ENCODE data around the gene OST4.
"Not testable (repeated sequence)": the region's sequence is repeated elsewhere in the genome, so short reads cannot be mapped to it uniquely, and the experiment has no call there.

The OST4 gene

DNA sequence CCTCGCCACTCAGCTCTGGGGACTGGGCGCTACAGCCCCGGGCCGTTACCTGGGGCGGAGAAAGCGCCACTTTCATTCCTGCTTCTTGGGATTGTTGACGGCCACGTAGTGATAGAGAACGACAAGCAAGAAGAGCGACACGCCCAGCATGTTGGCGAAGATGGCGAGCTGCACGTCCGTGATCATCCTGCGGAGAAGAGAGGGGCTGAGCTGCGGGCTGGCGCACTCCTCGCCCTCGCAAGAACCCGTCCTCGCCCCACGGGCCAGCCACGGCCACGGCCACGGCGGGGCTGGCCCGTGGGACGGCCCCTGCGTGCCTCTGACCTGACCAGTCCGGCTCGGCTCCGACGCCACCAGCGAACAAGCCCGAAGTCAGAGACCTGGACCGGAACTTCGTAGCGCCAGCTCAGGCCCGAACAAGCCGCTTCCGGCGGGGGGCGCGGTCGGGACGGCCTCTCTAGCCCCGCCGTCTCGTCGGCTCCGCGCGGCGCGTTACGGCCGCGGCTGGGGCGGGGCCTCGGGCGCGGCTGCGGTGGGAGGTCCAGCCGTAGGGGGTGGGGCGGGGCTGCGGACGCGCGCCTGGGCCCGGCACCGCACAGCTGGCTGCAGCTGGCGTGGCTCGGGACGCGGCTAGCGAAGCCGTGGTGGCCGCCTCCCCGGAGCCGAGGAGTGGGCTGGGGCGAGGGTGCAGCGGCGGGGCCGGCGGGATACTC lies at the start of gene OST4:
OST4 (minus strand) TSS at position 378 of the 713 bp plus-strand sequence.
- peak; percentile 95 for ATAC-seq
- Mint-ChIP-seq H3K36me3 (peaks cover 42% of the 10 kb centered on the region), H3K4me1 (peaks cover 79% of the 10 kb centered on the region), H3K9me3 (no peaks in the 10 kb centered on the region), H3K4me3 (peak within 1 kb of the TSS; percentile 92), H3K27ac (peak within 1 kb of the TSS; percentile 94)
- peak; percentile 90 to 94 for DNase-seq (ENCODE audit: low spot score in 2 of 2)

DNA sequence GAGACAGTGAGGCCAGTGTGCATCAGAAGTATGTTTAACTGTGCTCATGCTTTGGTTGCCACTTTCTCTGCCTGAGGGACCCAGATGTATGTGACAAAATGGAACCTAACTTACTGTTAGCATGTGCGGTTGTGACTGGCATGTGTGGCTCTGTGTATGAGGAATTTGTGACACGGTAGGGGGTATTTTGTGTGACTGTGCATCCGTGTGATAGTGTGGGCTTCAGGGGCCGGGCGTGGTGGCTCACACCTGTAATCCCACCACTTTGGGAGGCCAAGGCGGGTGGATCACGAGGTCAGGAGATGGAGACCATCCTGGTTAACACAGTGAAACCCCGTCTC lies 47.8 kb upstream of the OST4 start:
- not testable (repeated sequence) for H3K27ac Mint-ChIP-seq; H3K9me3 Mint-ChIP-seq; ATAC-seq; DNase-seq (ENCODE audit: low spot score in 2 of 2); H3K36me3 Mint-ChIP-seq
- Mint-ChIP-seq H3K4me1 (peaks cover 21% of the 10 kb centered on the region), H3K4me3 (peak overlapping the region; percentile 55)

DNA sequence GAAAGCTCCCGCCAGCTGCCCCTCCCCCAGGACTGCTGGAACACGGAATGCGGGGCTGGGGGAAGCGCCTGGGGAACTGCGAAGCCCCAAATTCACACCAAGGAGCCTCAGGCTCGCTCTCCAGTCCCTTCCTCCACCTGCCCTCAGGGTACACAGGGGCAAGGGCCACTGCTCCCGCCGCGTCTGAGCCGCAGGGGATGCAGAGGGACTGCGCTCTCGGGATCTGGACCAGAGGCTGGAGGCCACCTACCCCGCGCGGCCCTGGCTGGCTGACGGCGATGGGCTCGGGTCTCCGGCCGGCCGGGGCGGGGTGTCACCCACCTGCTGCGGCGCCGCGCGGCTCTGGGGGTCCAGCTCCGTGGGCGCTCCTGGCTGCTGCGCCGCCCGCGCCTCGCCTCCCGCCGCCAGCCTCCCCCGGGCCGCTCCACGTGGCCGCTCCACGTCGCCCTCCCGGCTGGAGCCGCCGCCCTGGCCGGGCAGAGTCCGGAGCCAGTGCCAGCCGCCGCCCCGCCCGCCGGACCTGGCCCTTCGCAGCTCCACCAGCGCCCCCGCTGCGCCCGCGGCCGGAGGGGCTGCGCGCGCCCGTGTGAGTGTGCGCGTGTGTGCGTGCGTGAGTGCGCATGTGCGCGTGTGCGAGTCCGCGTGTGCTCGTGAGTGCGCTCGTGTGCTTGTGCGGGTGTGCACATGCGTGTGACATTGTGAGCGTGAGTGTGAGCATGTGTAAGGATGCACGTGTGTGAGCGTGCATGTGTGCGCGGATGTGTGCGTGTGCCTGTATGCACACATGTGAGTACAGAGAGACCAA lies 47.3 kb upstream of the OST4 start, which contains the start of gene CGREF1:
CGREF1 (minus strand) TSS at position 604 of the 805 bp plus-strand sequence. CDS start 14,762 bp downstream, outside the sequence.
- H3K36me3 Mint-ChIP-seq = no peaks in the 10 kb centered on the region
- no peak within 1 kb of the TSS for H3K27ac Mint-ChIP-seq
- peak within 1 kb of the TSS; percentile 55 for H3K4me3 Mint-ChIP-seq
- no peaks in the 10 kb centered on the region for H3K9me3 Mint-ChIP-seq
- no peak for DNase-seq (ENCODE audit: low spot score in 2 of 2)
- H3K4me1 Mint-ChIP-seq = peaks cover 16% of the 10 kb centered on the region
- peak; percentile 6 for ATAC-seq

DNA sequence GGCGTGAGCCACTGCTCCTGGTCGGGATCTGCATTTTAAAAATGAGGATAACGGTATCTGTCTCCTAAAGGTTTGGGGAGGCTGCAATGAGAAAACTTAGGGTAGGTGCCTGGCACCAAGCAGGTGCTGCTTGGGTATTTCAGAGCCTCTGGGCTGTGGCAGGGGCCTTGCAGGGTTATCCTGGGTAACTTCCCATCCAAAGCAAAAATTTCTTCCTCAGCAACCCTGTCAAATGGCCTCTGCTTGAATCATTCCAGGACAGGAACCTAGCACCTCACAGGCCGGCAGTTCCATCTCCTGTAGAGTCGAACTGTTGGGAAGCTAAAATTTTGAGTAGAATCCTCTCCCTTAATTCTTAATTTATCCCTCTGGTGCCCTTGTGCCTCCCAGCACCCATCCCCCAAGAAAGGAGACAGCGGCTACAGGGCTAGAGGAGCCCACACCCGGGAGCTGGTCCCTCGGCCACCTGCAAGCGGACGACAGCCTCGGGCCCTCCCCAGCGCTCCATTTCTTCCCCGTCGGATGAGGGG lies 46.6 kb upstream of the OST4 start:
- no peak for DNase-seq (ENCODE audit: low spot score in 2 of 2)
- Mint-ChIP-seq H3K4me1 (peaks cover 12% of the 10 kb centered on the region), H3K27ac (no peak overlapping the region), H3K4me3 (peak overlapping the region; percentile 55), H3K36me3 (no peaks in the 10 kb centered on the region), H3K9me3 (no peaks in the 10 kb centered on the region)
- no peak for ATAC-seq

DNA sequence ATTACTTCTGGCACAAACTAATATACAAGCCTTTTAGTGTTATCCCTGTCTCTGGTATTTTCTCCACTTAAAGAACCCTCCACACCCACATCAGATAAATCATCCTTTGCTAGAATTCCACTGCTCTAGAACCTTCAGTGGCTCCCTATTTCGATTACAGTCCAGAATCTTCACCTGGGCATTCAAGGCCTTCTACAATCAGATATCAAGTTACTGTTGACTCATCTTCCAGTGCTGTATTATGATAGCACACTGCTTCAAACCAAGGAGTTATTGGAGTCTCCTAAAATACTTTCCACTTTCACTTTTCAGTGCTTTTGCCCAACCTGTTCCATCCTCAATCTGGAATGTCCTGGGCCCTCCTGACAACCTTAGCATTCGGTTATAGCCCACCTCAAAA lies 44.1 kb upstream of the OST4 start:
- no peak overlapping the region for H3K4me3 Mint-ChIP-seq
- H3K9me3 Mint-ChIP-seq = no peaks in the 10 kb centered on the region
- H3K4me1 Mint-ChIP-seq = peaks cover 6% of the 10 kb centered on the region
- DNase-seq (ENCODE audit: low spot score in 2 of 2) (no peak), ATAC-seq (no peak)
- no peaks in the 10 kb centered on the region for H3K36me3 Mint-ChIP-seq
- H3K27ac Mint-ChIP-seq = no peak overlapping the region

DNA sequence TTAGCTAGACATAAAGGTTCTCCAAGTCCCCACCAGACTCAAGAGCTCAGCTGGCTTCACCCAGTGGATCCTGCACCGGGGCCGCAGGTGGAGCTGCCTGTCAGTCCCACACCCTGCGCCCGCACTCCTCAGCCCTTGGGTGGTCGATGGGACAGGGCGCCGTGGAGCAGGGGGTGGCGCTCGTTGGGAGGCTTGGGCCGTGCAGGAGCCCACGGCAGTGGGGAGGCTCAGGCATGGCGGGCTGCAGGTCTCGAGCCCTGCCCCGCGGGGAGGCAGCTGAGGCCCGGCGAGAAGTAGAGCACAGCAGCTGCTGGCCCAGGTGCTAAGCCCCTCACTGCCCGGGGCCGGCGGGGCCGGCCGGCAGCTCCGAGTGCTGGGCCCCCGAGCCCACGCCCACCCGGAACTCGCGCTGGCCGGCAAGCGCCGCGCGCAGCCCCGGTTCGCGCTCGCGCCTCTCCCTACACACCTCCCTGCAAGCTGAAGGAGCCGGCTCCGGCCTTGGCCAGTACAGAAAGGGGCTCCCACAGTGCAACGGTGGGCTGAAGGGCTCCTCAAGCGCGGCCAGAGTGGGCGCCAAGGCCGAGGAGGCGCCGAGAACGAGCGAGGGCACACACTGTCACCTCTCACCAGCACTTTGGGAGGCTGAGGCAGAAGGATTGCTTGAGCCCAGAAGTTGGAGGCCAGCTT lies 40.1 kb upstream of the OST4 start:
- H3K36me3 Mint-ChIP-seq; H3K9me3 Mint-ChIP-seq; H3K4me3 Mint-ChIP-seq; H3K27ac Mint-ChIP-seq; ATAC-seq; H3K4me1 Mint-ChIP-seq; DNase-seq (ENCODE audit: low spot score in 2 of 2): not testable (repeated sequence)

DNA sequence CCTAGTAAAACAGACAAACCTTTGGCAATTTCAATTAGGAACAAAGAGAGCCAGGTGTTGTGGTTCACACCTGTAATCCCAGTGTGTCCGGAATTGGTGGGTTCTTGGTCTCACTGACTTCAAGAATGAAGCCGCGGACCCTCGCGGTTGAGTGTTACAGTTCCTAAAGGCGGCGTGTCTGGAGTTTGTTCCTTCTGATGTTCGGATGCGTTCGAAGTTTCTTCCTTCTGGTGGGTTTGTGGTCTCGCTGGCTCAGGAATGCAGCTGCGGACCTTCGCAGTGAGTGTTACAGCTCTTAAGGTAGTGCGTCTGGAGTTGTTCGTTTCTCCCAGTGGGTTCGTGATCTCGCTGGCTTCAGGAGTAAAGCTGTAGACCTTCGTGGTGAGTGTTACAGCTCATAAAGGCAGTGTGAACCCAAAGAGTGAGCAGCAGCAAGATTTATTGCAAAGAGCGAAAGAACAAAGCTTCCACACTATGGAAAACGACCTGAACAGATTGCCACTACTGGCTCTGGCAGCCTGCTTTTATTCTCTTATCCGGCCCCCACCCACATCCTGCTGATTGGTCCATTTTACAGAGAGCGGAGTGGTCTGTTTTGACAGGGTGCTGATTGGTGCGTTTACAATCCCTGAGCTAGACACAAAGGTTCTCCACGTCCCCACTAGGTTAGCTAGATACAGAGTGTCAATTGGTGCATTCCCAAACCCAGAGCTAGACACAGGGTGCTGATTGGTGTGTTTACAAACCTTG lies 39.3 kb upstream of the OST4 start:
- not testable (repeated sequence) for H3K9me3 Mint-ChIP-seq; H3K36me3 Mint-ChIP-seq; H3K4me1 Mint-ChIP-seq; H3K27ac Mint-ChIP-seq; DNase-seq (ENCODE audit: low spot score in 2 of 2); H3K4me3 Mint-ChIP-seq; ATAC-seq

DNA sequence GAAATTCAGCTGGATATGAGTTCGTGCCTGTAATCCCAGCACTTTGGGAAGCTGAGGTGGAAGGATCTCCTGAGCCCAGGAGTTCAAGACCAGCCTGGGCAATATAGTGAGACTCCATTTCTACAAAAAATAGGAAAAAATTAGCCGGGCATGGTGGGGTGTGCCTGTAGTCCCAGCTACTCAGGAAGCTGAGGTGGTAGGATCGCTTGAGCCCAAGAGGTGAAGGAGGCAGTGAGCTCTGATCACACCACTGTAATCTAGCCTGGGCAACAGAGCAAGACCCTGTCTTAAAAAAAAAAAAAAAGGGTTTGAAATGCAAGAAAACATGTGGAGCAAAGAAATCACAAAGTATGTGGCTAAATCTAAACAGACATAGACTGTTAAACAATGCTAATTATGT lies 37.6 kb upstream of the OST4 start:
- Mint-ChIP-seq H3K4me3 (no peak overlapping the region), H3K27ac (no peak overlapping the region), H3K9me3 (no peaks in the 10 kb centered on the region), H3K4me1 (no peaks in the 10 kb centered on the region), H3K36me3 (no peaks in the 10 kb centered on the region)
- no peak for DNase-seq (ENCODE audit: low spot score in 2 of 2)
- no peak for ATAC-seq

DNA sequence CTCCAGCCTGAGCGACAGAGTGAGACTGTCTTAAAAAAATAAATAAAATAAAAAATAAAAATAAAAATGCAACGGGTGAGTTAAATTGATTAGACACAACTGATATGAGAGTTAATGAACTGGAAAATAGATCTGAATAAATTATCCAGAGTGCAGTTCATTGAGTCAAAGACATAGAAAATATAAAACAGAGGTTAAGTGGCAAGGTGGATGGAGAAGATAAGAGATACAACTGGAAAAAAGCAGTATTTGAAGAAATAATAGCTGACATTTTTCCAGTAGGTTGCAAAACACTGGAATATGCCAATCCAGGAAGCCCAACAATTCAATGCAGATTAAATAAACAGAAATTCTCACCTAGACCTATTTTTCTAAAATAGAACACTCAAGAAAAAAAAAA lies 36.8 kb upstream of the OST4 start:
- Mint-ChIP-seq H3K9me3 (no peaks in the 10 kb centered on the region), H3K27ac (no peak overlapping the region), H3K4me3 (no peak overlapping the region), H3K4me1 (no peaks in the 10 kb centered on the region), H3K36me3 (no peaks in the 10 kb centered on the region)
- ATAC-seq (no peak), DNase-seq (ENCODE audit: low spot score in 2 of 2) (no peak)

DNA sequence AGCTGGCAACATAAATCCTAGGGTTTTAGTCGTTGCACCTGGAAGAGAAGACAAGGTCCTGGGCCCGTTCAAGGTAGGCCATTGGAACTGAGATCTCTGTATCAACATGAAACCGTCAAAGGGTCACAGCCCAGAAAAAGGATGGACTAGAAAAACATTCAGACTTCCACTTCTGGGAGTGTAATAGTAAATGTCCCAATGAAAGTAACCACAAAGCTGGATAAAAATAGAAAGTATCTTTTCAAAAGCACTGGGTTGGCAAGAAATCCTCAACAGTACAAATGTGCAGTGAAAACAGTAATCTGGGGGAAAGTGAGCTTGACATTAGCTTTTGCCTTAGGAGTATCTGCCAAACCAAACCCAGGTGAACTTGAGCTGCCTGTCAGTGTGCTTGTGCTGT lies 34.5 kb upstream of the OST4 start:
- ATAC-seq = no peak
- H3K4me3 Mint-ChIP-seq = no peak overlapping the region
- no peaks in the 10 kb centered on the region for H3K4me1 Mint-ChIP-seq
- no peaks in the 10 kb centered on the region for H3K36me3 Mint-ChIP-seq
- no peak for DNase-seq (ENCODE audit: low spot score in 2 of 2)
- no peak overlapping the region for H3K27ac Mint-ChIP-seq
- no peaks in the 10 kb centered on the region for H3K9me3 Mint-ChIP-seq

DNA sequence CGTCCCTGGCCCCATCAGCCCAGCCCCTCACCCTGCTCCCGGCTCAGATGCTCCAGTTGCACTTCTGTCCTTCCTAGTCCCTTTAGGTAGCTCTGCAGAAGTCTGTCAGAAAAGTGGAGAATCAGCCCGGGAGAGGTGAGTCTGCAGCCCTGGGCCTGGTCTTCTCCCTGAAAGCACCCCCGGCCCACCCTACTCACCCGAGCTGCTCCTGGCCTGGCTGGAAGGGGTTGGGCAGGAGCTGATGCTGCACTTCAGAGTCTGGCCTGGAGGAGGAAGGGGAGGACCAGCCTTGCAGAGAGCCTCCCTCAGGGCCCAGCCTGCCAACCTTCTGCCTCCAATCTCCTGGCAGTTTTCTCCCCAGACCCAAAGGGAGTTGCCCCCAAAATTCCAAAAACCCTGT lies 30.9 kb upstream of the OST4 start:
- no peak overlapping the region for H3K27ac Mint-ChIP-seq

DNA sequence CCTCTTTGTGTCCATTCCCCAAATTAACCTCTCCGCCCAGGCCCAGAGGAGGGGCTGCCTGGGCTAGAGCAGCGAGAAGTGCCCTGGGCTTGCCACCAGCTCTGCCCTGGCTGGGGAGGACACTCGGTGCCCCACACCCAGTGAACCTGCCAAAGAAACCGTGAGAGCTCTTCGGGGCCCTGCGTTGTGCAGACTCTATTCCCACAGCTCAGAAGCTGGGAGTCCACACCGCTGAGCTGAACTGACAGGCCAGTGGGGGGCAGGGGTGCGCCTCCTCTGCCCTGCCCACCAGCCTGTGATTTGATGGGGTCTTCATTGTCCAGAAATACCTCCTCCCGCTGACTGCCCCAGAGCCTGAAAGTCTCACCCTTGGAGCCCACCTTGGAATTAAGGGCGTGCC lies 28.6 kb upstream of the OST4 start:
- ATAC-seq = no peak
- Mint-ChIP-seq H3K4me1 (peaks cover 16% of the 10 kb centered on the region), H3K9me3 (no peaks in the 10 kb centered on the region), H3K27ac (no peak overlapping the region), H3K36me3 (no peaks in the 10 kb centered on the region), H3K4me3 (no peak overlapping the region)
- DNase-seq (ENCODE audit: low spot score in 2 of 2) = no peak

More for the DNA sequence above, 30.9 kb upstream of the OST4 start:
- no peak for ATAC-seq
- Mint-ChIP-seq H3K36me3 (no peaks in the 10 kb centered on the region), H3K4me3 (no peak overlapping the region), H3K9me3 (no peaks in the 10 kb centered on the region), H3K4me1 (no peaks in the 10 kb centered on the region)
- no peak for DNase-seq (ENCODE audit: low spot score in 2 of 2)

DNA sequence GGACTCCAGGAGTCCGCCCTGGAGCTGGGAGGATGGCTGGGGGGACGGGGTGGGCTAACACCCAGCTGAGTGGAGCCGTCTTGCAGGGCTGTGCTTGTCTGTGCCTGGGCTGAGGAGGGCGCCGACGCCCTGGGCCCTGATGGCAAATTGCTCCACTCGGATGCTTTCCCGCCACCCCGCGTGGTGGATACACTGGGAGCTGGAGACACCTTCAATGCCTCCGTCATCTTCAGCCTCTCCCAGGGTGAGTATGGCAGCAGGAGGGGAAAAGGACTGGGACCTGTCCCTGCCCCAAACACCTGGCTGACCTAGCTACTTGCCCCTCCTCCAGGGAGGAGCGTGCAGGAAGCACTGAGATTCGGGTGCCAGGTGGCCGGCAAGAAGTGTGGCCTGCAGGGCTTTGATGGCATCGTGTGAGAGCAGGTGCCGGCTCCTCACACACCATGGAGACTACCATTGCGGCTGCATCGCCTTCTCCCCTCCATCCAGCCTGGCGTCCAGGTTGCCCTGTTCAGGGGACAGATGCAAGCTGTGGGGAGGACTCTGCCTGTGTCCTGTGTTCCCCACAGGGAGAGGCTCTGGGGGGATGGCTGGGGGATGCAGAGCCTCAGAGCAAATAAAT lies 28.0 kb upstream of the OST4 start:
- no peak for ATAC-seq
- H3K9me3 Mint-ChIP-seq = no peaks in the 10 kb centered on the region
- H3K4me1 Mint-ChIP-seq = peaks cover 16% of the 10 kb centered on the region
- H3K27ac Mint-ChIP-seq = peak overlapping the region; percentile 26
- no peaks in the 10 kb centered on the region for H3K36me3 Mint-ChIP-seq
- H3K4me3 Mint-ChIP-seq = no peak overlapping the region
- no peak for DNase-seq (ENCODE audit: low spot score in 2 of 2)

DNA sequence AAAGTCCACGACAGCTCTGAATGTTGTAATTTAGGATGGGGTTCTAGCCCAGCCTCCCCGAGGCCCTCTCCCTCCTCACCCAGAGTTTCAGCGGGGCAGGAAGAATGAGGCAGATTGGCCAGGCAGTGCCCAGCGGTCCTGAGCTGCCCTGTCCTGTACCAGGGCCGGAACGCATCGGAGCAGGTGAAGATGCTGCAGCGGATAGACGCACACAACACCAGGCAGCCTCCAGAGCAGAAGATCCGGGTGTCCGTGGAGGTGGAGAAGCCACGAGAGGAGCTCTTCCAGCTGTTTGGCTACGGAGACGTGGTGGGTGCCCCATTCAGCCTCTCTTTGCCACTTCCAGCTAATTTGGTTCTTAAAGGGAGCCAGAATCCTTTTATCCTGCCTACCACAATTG lies 25.9 kb upstream of the OST4 start:
- Mint-ChIP-seq H3K4me3 (no peak overlapping the region), H3K36me3 (no peaks in the 10 kb centered on the region), H3K9me3 (no peaks in the 10 kb centered on the region), H3K27ac (no peak overlapping the region), H3K4me1 (peaks cover 16% of the 10 kb centered on the region)
- DNase-seq (ENCODE audit: low spot score in 2 of 2) = no peak
- ATAC-seq = no peak
